Activated naive CD8-positive, alpha-beta T cell treated with anti-CD3 and anti-CD28 coated beads, Interleukin-2, amount 10 ng/mL, durations not matched to agents 7 days and 5 days (primary cell): Measurements from ENCODE around the gene PPP1R36. TPM values are rescaled to one million over a fixed set of nuclear protein-coding genes. Genes with fewer than 3 reads are reported as not detected.

ENCODE experiments used
- ATAC-seq: fragments of 150-1000 bp; cut with Tn5 transposase; one replicate; pipeline ENCODE4 v1.10.0; 2021; ENCODE audit warnings: low read depth, moderate library complexity
- POLR2A ChIA-PET: fragments of 350-600 bp; sonication (Branson Sonifier 250); formaldehyde crosslinking; loops from one replicate; lab custom pipeline; 2021; ENCODE audit warnings: antibody characterized with exemption; lab: Charles Lee
- DNase-seq: peaks from one replicate; pipeline ENCODE4 v3.0.0; 2021
- H3K27ac Mint-ChIP-seq: one replicate; pipeline ENCODE4 v1.8.0; 2022; ENCODE audit warnings: mild to moderate bottlenecking, mixed read lengths
- H3K27me3 Mint-ChIP-seq: one replicate; pipeline ENCODE4 v1.8.0; 2022; ENCODE audit warnings: mild to moderate bottlenecking, moderate library complexity, mixed read lengths
- H3K36me3 Mint-ChIP-seq: one replicate; pipeline ENCODE4 v1.8.0; 2021; ENCODE audit warnings: mild to moderate bottlenecking, mixed read lengths
- H3K4me1 Mint-ChIP-seq: one replicate; pipeline ENCODE4 v1.8.0; 2021; ENCODE audit warnings: mixed read lengths
- H3K4me3 Mint-ChIP-seq: one replicate; pipeline ENCODE4 v1.8.0; 2022; ENCODE audit warnings: mild to moderate bottlenecking, moderate library complexity, mixed read lengths
- H3K9me3 Mint-ChIP-seq: one replicate; pipeline ENCODE4 v1.8.0; 2021; ENCODE audit warnings: mixed read lengths
- total RNA-seq, 2 experiments: library from RNA; stranded (reverse); gene quantifications; one replicate each; pipeline ENCODE4 v1.2.3, GENCODE V29; 2021

PPP1R36 gene
- total RNA-seq, 2 experiments from 2014 or later, result 0.28 to 0.69 TPM

DNA sequence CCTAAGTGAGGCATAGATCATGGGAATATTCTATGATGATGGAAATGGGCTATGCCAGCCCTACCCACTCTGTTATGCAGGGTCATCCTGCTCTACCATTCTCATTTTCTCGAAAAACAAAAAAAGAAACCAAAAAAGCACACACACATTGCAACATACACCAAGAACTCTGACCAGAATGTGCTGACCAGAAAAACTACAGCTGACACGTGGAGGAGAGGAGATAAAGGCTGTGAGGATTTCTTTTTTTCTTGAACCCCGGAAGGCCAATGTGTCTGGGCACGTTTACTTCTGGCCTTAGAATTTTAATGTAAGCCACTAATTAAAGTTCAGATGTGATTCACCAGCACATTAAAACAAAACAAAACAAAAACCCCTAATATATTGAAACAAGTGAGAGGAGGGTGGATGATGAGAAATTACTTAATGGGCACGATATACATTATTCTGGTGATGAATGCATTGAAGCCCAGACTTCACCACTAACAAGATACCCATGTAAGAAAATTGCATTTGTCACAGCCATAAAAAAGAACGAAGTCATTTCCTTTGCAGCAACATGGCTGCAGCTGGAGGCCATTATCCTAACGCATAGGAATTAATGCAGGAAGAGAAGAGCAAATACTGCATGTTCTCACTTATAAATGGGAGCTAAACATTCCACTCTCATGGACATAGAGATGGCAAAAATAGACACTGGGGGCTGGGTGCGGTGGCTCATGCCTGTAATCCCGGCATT lies 88.1 kb downstream of the PPP1R36 start:
- Mint-ChIP-seq H3K9me3 (no peaks in the 10 kb centered on the region), H3K36me3 (no peaks in the 10 kb centered on the region), H3K4me1 (peaks cover 5% of the 10 kb centered on the region), H3K27ac (no peak overlapping the region), H3K27me3 (peaks cover 12% of the 10 kb centered on the region), H3K4me3 (no peak overlapping the region)
- DNase-seq (no peak), ATAC-seq (no peak)
- POLR2A ChIA-PET, result interaction anchor here (2.3 kb wide), 1 partner anchor 98 kb away, joined by 7 read pairs; the partner anchor contains the start of gene HSPA2

DNA sequence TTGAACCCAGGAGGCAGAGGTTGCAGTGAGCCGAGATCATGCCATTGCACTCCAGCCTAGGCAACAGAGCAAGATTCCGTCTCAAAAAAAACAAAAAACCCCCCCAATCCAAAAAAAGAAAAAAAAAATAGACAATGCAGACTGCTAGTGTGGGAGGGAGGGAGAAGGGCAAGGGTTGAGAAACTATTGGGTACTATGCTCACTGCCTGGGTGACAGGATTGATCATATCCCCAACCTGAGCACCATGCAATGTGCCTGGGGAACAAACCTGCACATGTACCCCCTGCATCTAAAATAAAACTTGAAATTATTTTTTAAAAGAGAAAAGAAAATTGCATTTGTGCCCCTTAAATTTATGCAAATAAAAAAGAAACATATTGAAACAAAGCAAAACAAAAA lies 88.9 kb downstream of the PPP1R36 start:
- no peaks in the 10 kb centered on the region for H3K9me3 Mint-ChIP-seq
- no peak overlapping the region for H3K4me3 Mint-ChIP-seq
- H3K27me3 Mint-ChIP-seq, result peaks cover 12% of the 10 kb centered on the region
- ATAC-seq, result no peak
- H3K27ac Mint-ChIP-seq, result no peak overlapping the region
- H3K4me1 Mint-ChIP-seq, result peaks cover 5% of the 10 kb centered on the region
- H3K36me3 Mint-ChIP-seq, result no peaks in the 10 kb centered on the region
- POLR2A ChIA-PET, result no interaction called here
- DNase-seq, result no peak

Other genes starting within 250 kb of the PPP1R36 start
- gene MTHFD1, start 161.6 kb upstream of the PPP1R36 start, total RNA-seq, result 100 to 1,000 TPM; 146 to 147 TPM
- gene AKAP5, start 84.5 kb upstream of the PPP1R36 start, total RNA-seq, result 1 to 10 TPM; 1.7 TPM
- 10 to 100 TPM; 51.2 to 55.3 TPM for gene ZBTB25, start 46.1 kb upstream of the PPP1R36 start, total RNA-seq
- gene ZBTB1, start 45.2 kb upstream of the PPP1R36 start, total RNA-seq, result 10 to 100 TPM; 84.1 to 86.7 TPM
- gene HSPA2, start 9.2 kb upstream of the PPP1R36 start, total RNA-seq, result 1 to 10 TPM; 3.3 to 4.0 TPM
- gene PLEKHG3, start 154.5 kb downstream of the PPP1R36 start, total RNA-seq, result 1 to 10 TPM; 5.5 to 6.6 TPM